Endothelial cell (in vitro differentiated cells): ENCODE results near the gene COL13A1. TPM values are rescaled to one million over a fixed set of nuclear protein-coding genes. Genes with fewer than 3 reads are reported as not detected.

ENCODE experiments used
- DNase-seq: peaks from one replicate; pipeline ENCODE4 v3.0.0; 2021; ENCODE audit warnings: low spot score
- H3K27ac Mint-ChIP-seq: one replicate; pipeline ENCODE4 v1.8.0; 2021; ENCODE audit warnings: mixed read lengths, inconsistent platforms; ENCODE audit not compliant: unreplicated experiment
- H3K27me3 Mint-ChIP-seq: one replicate; pipeline ENCODE4 v1.8.0; 2021; ENCODE audit warnings: mild to moderate bottlenecking, moderate library complexity, mixed read lengths, inconsistent platforms; ENCODE audit not compliant: unreplicated experiment
- H3K36me3 Mint-ChIP-seq: one replicate; pipeline ENCODE4 v1.8.0; 2021; ENCODE audit warnings: mild to moderate bottlenecking, low read depth, mixed read lengths, inconsistent platforms; ENCODE audit not compliant: unreplicated experiment
- H3K4me1 Mint-ChIP-seq: one replicate; pipeline ENCODE4 v1.8.0; 2021; ENCODE audit warnings: mild to moderate bottlenecking, mixed read lengths, inconsistent platforms; ENCODE audit not compliant: unreplicated experiment
- H3K4me3 Mint-ChIP-seq: one replicate; pipeline ENCODE4 v1.8.0; 2021; ENCODE audit warnings: mild to moderate bottlenecking, mixed read lengths, inconsistent platforms; ENCODE audit not compliant: unreplicated experiment
- H3K9me3 Mint-ChIP-seq: one replicate; pipeline ENCODE4 v1.8.0; 2021; ENCODE audit warnings: mixed read lengths, inconsistent platforms; ENCODE audit not compliant: unreplicated experiment
- total RNA-seq: library from RNA; stranded (reverse); fragmentation: NEBNext Ultra II Directional; extraction: Animal tissue kit (Norgen Biotek cat#: 25700); gene quantifications from one replicate; pipeline ENCODE4 v1.2.1, GENCODE V29; 2021; ENCODE audit not compliant: unreplicated experiment
- TF ChIP-seq, protein P1 (sequence below): fragments of 200-600 bp; sonication (generic); IDR thresholded peaks from one replicate; pipeline ENCODE4 v1.5.0; 2021; ENCODE audit warnings: antibody characterized with exemption; ENCODE audit not compliant: unreplicated experiment

Gene COL13A1
- total RNA-seq, 1 donor from 2014 or later, result 22.6 TPM

DNA sequence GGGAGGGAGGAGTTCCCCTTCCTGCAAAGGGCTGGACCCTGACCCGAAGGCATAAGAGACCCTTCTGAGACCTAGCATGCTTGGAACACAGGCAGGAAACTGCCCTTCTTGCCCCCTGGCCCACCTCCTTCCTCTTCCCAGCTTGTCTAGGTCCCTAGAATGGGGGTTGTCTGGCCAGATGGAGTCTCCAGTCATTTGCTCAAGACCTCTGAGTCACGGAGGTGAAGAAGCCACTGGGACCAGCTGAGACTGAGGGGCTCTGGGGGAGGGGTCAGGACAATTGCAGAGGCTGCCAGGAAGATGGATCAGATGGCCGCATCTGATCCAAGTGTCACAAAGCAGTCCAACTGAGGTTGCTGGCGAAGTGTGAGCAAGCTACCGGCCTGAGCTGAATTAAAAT is 46.2 kb downstream of the COL13A1 start:
- no peak overlapping the region for H3K4me3 Mint-ChIP-seq

DNA sequence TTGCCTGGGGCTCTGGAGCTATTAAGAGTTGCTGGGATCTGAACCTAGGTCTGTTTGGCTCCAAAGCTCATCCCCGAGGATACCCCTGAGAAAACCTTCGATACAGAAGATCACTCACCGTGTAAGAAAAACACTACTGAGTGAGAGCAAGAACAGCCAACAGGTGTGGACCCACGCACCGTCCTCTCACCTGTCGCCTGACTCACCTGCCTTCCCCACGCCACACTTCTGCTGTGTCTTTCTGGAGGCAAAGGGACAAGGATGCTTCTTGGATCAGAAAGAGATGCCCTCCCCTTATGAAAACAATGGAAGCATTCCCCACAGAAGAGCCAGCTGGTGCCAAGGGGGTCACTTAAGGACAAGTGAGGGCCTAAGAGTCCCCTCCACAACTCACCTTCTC is 46.7 kb downstream of the COL13A1 start:
- H3K27ac Mint-ChIP-seq, result no peak overlapping the region
- H3K4me1 Mint-ChIP-seq, result peaks cover 41% of the 10 kb centered on the region

More for the DNA sequence above, 46.2 kb downstream of the COL13A1 start:
- Mint-ChIP-seq H3K36me3 (no peaks in the 10 kb centered on the region), H3K27me3 (peaks cover 8% of the 10 kb centered on the region), H3K27ac (no peak overlapping the region), H3K9me3 (no peaks in the 10 kb centered on the region), H3K4me1 (peaks cover 41% of the 10 kb centered on the region)
- DNase-seq, result no peak
- TF ChIP-seq, protein P1, sequence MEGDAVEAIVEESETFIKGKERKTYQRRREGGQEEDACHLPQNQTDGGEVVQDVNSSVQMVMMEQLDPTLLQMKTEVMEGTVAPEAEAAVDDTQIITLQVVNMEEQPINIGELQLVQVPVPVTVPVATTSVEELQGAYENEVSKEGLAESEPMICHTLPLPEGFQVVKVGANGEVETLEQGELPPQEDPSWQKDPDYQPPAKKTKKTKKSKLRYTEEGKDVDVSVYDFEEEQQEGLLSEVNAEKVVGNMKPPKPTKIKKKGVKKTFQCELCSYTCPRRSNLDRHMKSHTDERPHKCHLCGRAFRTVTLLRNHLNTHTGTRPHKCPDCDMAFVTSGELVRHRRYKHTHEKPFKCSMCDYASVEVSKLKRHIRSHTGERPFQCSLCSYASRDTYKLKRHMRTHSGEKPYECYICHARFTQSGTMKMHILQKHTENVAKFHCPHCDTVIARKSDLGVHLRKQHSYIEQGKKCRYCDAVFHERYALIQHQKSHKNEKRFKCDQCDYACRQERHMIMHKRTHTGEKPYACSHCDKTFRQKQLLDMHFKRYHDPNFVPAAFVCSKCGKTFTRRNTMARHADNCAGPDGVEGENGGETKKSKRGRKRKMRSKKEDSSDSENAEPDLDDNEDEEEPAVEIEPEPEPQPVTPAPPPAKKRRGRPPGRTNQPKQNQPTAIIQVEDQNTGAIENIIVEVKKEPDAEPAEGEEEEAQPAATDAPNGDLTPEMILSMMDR, result no peak

DNA sequence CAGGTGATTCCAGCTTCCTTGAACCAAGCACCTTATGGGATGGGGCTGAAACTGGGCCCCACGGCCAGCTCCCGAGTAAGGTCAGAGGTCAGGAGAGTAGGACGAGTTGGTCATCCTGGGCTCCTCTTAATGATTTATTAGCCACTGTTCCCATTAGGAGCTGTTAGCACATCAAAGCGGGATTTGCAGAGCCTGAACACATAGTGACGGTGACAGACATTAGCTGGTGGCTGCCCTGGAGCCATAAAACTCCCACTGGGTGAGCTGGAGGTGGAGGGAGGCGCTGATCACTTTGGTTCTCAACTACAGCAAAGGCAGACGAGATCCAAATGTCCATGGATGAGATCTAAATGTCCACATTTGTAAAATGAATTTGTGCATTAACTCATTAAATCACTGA is 48.1 kb downstream of the COL13A1 start:
- Mint-ChIP-seq H3K9me3 (no peaks in the 10 kb centered on the region), H3K27me3 (peaks cover 8% of the 10 kb centered on the region), H3K4me1 (peaks cover 41% of the 10 kb centered on the region), H3K27ac (no peak overlapping the region), H3K4me3 (no peak overlapping the region), H3K36me3 (no peaks in the 10 kb centered on the region)
- DNase-seq, result no peak
- TF ChIP-seq, protein P1, result no peak

More for the DNA sequence above, 46.7 kb downstream of the COL13A1 start:
- DNase-seq, result no peak
- TF ChIP-seq, protein P1, result no peak
- H3K9me3 Mint-ChIP-seq, result no peaks in the 10 kb centered on the region
- no peak overlapping the region for H3K4me3 Mint-ChIP-seq
- H3K27me3 Mint-ChIP-seq, result peaks cover 8% of the 10 kb centered on the region
- H3K36me3 Mint-ChIP-seq, result no peaks in the 10 kb centered on the region

DNA sequence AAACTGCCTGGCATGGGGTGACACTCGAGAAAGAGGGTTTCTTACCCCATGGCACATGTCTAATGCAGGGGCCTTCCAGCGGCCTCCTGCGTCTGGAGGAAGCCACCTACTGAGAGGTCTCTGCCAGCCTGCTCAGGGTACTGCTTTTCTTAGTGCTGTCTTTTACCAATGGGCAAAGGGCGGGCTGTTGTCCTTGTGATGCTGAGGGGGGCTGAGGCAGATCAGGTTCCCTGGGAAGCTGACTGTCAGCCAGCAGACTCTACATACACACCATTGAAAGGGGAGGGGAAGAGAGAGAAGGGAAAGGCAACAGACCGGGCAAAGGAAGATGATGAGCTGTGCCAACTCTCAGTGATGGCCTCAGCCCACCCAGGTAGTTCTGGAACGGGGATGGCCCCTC is 48.7 kb downstream of the COL13A1 start:
- Mint-ChIP-seq H3K27me3 (peaks cover 3% of the 10 kb centered on the region), H3K4me3 (no peak overlapping the region), H3K4me1 (peaks cover 41% of the 10 kb centered on the region), H3K36me3 (no peaks in the 10 kb centered on the region), H3K9me3 (no peaks in the 10 kb centered on the region), H3K27ac (no peak overlapping the region)
- TF ChIP-seq, protein P1, result no peak
- DNase-seq, result no peak

DNA sequence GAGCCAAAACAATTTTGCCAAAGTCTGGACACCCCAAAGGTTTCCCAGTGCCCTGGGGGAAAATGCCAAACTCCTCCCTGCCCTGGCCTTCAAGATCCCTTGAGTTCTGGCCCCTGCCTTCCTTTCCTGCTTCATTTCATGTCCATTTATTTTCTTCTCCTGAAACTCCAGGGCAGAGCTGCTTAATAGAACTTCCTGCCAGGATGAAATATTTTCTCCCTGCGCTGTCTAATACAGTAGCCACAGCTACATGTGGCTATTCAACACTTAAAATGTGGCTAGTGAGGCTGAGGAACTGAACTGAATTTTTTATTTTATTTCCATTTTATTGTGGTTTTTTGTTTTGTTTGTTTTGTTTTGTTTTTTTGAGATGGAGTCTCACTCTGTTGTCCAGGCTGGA is 49.6 kb downstream of the COL13A1 start:
- Mint-ChIP-seq H3K27ac (no peak overlapping the region), H3K4me3 (no peak overlapping the region), H3K36me3 (no peaks in the 10 kb centered on the region), H3K9me3 (no peaks in the 10 kb centered on the region), H3K27me3 (peaks cover 2% of the 10 kb centered on the region), H3K4me1 (peaks cover 38% of the 10 kb centered on the region)
- TF ChIP-seq, protein P1, result no peak
- DNase-seq, result no peak
